Omental fat pad (tissue), 4 donors: ENCODE measurements around the gene RAB8A. TPM values are rescaled to one million over a fixed set of nuclear protein-coding genes. Genes with fewer than 3 reads are reported as not detected.

Source experiments
- ATAC-seq: fragments of 150-250 bp; one replicate; pipeline ENCODE4 v1.9.1; 2016; ENCODE audit warnings: mild to moderate bottlenecking, moderate library complexity; ENCODE audit not compliant: low FRiP score
- DNase-seq: peaks from one replicate; pipeline ENCODE4 v3.0.0-alpha.2; 2019; ENCODE audit warnings: low spot score
- CTCF ChIP-seq, 3 donors: fragments of 450-650 bp; IDR thresholded peaks; one replicate each; pipeline ENCODE4 v1.5.1; 2016 to 2017; ENCODE audit warnings: antibody characterized with exemption in 3 of 3, mild to moderate bottlenecking in 3 of 3, moderate library complexity in 2 of 3
- total RNA-seq, 4 donors: library from RNA; depleted of rRNA; stranded (reverse); fragments of >200 nt; gene quantifications; one replicate each; pipeline ENCODE4 v1.1.0, GENCODE V29; 2016

Gene RAB8A
- total RNA-seq, 4 donors from 2014 or later = 32.5 to 51.9 (median 40.0) TPM

DNA sequence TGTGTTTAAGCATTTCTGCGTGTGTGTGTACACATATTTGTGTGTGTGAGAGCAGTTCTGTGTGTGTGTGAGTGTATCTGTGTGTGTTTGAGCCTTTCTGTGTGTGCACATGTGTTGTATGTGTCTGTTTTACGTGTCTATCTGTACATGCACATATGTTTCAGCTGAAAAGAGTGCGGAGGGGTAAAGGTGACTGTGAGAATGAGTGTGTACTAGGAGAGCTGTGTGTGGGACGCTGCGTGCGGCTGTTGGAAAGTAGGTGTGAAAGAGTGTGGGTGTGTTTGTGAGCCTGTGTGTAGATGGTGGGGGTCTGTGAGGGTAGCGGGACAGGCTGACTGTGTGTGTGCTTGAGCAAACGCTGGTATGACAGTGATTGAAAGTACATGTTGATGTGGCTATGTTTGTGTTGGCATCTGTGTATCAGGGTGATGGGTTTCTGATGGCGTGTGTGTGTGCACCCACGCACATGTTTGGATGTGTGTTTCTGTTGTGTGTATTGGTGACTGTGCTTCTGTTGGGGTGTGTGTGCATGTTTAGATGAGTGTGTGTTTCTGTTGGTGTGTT lies 42.9 kb upstream of the RAB8A start:
- DNase-seq (no peak), ATAC-seq (no peak)
- no peak for TF ChIP-seq CTCF (IDR thresholded peaks at IDR 0.05)

GRCh38 chr19:16069813-16070365 lies 41.8 kb upstream of the RAB8A start:
- DNase-seq (no peak), ATAC-seq (no peak)
- no peak for TF ChIP-seq CTCF (IDR thresholded peaks at IDR 0.05)

DNA sequence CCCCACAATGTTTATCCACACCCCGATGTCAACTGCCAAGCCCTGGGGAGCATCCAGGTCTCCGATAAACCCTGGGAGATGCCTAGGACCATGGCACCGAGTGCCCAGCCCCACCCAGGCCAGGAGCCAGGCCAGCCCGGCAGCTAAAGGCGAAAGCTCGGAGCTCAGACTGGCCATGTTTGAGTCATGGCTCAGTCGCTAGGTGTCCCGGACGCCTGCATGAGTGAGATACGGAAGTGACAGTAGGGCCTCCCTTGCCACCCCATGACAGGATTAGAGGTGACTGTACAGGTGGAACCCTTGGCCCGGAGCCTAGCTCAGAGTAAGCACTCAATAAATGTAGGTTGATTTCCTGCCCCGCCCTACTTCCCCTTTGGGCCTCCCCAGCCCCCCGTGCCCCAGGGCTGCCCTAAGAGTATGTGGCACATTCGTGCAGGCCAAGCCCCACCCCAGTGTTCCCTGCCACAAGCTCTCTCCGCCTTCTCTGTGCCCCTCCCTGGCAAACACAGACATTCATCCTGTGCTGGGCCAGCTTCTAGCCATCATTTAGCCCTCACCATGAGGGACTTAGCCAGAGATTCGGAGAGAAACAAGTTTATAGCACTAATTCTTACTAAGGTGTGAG lies 41.2 kb upstream of the RAB8A start:
- DNase-seq (no peak), ATAC-seq (peak; percentile 26)
- no peak for TF ChIP-seq CTCF (IDR thresholded peaks at IDR 0.05)

DNA sequence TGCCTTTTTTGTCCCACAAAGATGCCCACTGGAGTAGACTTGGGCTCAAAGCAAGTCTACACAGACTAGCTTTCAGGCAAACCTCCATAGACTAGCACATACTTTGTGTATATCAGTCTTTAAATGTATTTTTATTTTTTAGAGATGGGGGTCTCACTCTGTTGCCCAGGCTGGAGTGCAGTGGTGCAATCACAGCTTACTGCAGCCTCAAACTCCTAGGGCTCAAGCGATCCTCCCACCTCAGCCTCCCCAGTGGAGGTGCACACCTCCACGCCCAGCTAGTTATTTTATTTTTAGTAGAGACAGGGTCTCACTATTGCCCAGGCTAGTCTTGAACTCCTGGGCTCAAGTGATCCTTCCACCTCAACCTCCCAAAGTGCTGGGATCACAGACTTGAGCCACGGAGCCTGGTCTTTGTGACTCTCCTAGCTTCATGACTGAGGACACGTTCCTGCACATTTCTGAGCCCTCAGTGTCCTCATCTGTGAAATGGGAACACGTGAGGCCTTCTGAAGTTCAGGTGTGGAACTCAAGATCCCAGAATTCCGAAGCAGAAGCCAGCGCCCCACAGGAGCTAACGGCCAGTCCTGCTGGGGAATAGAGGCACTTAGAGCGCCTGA lies 40.5 kb upstream of the RAB8A start:
- ATAC-seq (no peak), DNase-seq (no peak)
- no peak for TF ChIP-seq CTCF (IDR thresholded peaks at IDR 0.05)

DNA sequence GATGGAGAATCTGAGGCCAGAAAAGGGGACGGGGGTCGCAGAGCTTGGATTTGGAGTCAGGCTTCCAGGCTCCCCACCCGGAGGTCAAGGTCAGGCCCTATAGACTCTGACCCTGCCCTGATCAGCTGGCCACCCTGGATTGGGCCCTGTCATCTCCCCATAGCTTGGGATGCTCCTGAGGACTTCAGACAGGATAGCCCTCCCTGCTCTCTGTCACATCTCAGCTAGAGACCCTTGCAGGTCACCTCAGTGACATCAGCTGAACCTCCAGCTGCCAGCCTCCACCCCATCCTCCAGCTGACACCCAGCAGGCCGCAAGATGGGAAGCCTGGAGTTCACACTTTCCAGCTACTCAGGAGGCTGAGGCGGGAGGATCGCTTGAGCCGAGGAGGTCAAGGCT lies 38.2 kb upstream of the RAB8A start:
- DNase-seq (no peak), ATAC-seq (no peak)
- TF ChIP-seq CTCF (IDR thresholded peaks at IDR 0.05) = no peak

DNA sequence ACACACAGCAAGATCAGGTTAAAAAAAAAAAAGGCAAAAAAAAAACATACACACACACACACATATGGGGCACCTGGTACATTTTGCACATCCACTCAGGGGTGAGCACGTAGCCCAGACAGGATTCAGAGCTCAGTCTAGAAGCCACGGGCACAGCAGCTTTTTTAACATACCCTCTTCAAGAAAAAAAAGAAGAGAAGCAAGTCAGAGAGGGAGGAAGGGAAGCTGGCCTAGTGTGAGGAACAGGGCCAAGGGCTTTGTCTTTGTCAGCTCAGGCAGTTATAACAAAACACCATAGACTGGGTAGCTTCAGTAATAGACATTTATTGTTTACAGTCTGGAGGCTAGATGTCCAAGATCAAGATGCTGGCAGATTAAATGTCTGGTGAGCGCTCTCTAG lies 37.7 kb upstream of the RAB8A start:
- no peak for DNase-seq
- ATAC-seq = no peak
- TF ChIP-seq CTCF (IDR thresholded peaks at IDR 0.05) = no peak
